Activated effector memory CD4-positive, alpha-beta T cell treated with anti-CD3 and anti-CD28 coated beads, Interleukin-2, amount 50 U/mL, for 16 hours (primary cell): Measurements from ENCODE around the gene NDUFAB1.
"Not testable (repeated sequence)": the region's sequence is repeated elsewhere in the genome, so short reads cannot be mapped to it uniquely, and the experiment has no call there.

Source experiments
- DNase-seq: peaks from one replicate; pipeline ENCODE4 v3.0.0-alpha.2; 2020

NDUFAB1 gene

GRCh38 chr16:23583271-23583670 lies 12.8 kb downstream of the NDUFAB1 start:
- DNase-seq, result not testable (repeated sequence)

GRCh38 chr16:23581764-23582163 lies 14.4 kb downstream of the NDUFAB1 start:
- no peak for DNase-seq

- DNase-seq, result no peak
These were observed 15.7 kb downstream of the NDUFAB1 start for GRCh38 chr16:23580391-23580790.

GRCh38 chr16:23579371-23579770 lies 16.7 kb downstream of the NDUFAB1 start:
- no peak for DNase-seq

GRCh38 chr16:23578101-23578830 lies 17.9 kb downstream of the NDUFAB1 start:
- DNase-seq, result no peak

GRCh38 chr16:23577493-23577892 lies 18.6 kb downstream of the NDUFAB1 start:
- no peak for DNase-seq

- no peak for DNase-seq
These were observed 20.3 kb downstream of the NDUFAB1 start for GRCh38 chr16:23575834-23576233.

GRCh38 chr16:23573817-23574216 lies 22.3 kb downstream of the NDUFAB1 start:
- DNase-seq, result no peak

- DNase-seq, result no peak
These were observed 23.7 kb downstream of the NDUFAB1 start for GRCh38 chr16:23572394-23572793.

- no peak for DNase-seq
These were observed 24.2 kb downstream of the NDUFAB1 start for GRCh38 chr16:23571895-23572294.

- DNase-seq, result no peak
These were observed 25.0 kb downstream of the NDUFAB1 start for GRCh38 chr16:23570992-23571632.

- no peak for DNase-seq
These were observed 28.5 kb downstream of the NDUFAB1 start for GRCh38 chr16:23567602-23568001.

GRCh38 chr16:23566724-23567123 lies 29.4 kb downstream of the NDUFAB1 start:
- no peak for DNase-seq

- no peak for DNase-seq
These were observed 31.3 kb downstream of the NDUFAB1 start for GRCh38 chr16:23564575-23565363.

- DNase-seq, result no peak
These were observed 32.9 kb downstream of the NDUFAB1 start for GRCh38 chr16:23563186-23563585.

GRCh38 chr16:23562505-23562904 lies 33.6 kb downstream of the NDUFAB1 start:
- no peak for DNase-seq

- DNase-seq, result no peak
These were observed 34.5 kb downstream of the NDUFAB1 start for GRCh38 chr16:23561586-23561985.

GRCh38 chr16:23557779-23558702 lies 38.1 kb downstream of the NDUFAB1 start:
- DNase-seq, result no peak

GRCh38 chr16:23556881-23557778 lies 39.0 kb downstream of the NDUFAB1 start, which contains the start of the genes EARS2 and UBFD1:
Gene EARS2 (minus strand): TSS chr16:23557350. CDS start chr16:23557343, 7 bp downstream.
Gene UBFD1 (plus strand): TSS chr16:23557727. CDS start chr16:23557743, 16 bp downstream.
- DNase-seq, result peak; percentile 99

GRCh38 chr16:23554536-23554935 lies 41.6 kb downstream of the NDUFAB1 start:
- no peak for DNase-seq

- DNase-seq, result no peak
These were observed 44.0 kb downstream of the NDUFAB1 start for GRCh38 chr16:23552161-23552560.
